ENCODE measurements around the gene WWOX.

The WWOX gene

DNA sequence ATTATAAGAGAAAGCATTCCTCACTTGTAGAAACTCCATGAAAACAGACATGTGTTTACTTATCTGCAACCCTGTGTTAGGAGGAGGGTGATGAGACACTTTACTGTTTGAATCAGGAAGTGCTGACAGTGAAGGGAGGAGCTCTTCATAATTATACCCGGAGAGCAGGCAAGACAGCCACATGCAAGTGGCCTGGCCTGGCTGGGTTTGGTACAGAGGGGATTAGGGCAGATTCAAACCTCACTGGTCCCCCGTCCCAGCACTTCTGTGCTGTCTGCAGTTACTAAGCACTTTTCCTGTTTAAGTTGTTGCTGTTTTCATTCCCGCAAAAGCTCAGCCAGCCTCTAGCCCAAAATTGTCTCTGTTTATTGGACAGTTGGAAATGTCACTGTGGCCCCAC lies 78.5 kb downstream of the WWOX start:
- ATAC-seq (ENCODE audit: low read depth) (no peak), DNase-seq (ENCODE audit: low spot score in 2 of 2) (no peak)
- no peaks in the 10 kb centered on the region for H3K9me3 Mint-ChIP-seq
- no peaks in the 10 kb centered on the region for H3K4me1 Mint-ChIP-seq
- H3K27ac Mint-ChIP-seq: no peak overlapping the region
- H3K36me3 Mint-ChIP-seq: peaks cover 14% of the 10 kb centered on the region
- no peaks in the 10 kb centered on the region for H3K27me3 Mint-ChIP-seq
- H3K4me3 Mint-ChIP-seq: no peak overlapping the region

DNA sequence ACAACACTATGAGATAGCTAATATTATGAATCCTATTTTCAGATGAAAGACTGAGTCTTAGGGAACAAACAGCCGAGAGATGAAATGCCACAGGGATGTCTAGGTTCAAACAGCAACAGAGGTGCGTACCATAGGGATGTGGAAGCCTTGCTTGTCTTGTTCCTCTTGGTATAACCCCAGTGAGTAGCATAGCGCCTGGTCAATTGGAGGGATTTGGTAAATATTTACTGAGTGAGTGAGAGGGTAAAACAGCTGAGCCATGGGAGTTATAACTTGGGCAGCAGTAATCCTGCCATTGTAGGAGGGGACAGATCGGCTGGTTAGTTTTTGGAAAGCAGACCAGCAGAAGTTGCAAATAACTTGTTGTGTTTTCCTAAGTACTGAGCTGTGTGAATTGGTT lies 80.2 kb downstream of the WWOX start:
- DNase-seq (ENCODE audit: low spot score in 2 of 2) (no peak), ATAC-seq (ENCODE audit: low read depth) (no peak)
- Mint-ChIP-seq H3K4me3 (no peak overlapping the region), H3K27ac (no peak overlapping the region), H3K9me3 (no peaks in the 10 kb centered on the region), H3K27me3 (no peaks in the 10 kb centered on the region), H3K36me3 (peaks cover 7% of the 10 kb centered on the region), H3K4me1 (no peaks in the 10 kb centered on the region)

DNA sequence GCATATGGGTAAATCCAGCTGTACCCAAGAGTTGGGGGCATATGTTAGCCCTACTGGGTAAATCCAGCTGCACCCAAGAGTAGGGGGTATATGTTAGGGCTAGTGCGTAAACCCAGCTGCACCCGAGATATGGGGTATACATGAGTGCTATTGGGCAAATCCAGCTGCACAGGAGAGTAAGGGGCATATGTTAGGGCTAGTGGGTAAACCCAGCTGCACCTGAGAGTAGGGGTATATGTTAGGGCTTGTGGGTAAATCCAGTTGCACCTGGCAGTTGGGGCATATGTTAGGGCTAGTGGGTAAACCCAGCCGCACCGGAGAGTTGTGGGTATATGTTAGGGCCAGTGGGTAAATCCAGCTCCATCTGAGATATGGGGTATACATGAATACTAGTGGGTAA lies 80.9 kb downstream of the WWOX start:
- Mint-ChIP-seq H3K36me3 (peaks cover 7% of the 10 kb centered on the region), H3K27ac (no peak overlapping the region), H3K9me3 (no peaks in the 10 kb centered on the region), H3K27me3 (no peaks in the 10 kb centered on the region), H3K4me3 (no peak overlapping the region), H3K4me1 (no peaks in the 10 kb centered on the region)
- DNase-seq (ENCODE audit: low spot score in 2 of 2) (no peak), ATAC-seq (ENCODE audit: low read depth) (no peak)

DNA sequence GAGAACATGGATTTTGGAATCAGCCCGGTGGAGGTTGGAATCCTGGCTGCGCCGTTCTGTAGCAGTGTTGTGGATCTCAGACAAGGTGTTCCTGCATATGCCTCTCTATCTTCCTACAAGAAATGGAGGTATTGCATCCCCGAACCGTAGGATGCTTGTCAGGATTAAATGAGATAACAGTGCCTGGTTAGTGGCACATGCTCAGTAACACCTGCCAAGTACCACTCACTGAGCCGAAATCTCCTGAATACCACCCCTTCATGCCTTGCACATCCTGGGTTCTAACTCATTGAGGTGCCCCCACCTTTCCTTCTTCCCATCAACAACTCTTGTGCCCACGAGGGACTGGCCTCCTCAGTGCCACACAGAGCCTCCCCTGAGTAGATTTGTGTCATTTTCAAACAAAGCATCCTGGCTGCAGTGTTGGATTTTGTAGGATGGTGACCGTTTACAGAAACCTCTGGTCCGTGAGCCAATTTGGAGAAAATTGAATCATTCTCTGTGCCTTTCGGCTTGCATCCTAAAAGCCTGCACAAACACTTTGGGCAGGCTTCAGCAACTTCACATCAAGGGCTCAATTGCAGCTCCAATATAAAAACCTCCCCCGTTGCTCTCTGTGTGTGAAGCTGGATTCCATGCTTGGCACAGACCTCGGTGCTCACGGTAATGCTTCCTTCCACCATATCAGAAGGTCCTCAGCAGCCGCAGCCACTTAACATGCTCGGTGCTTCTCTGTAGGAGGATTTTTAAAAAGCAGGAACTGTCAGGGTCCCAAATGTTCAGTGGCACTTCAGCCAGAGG lies 84.2 kb downstream of the WWOX start:
- ATAC-seq (ENCODE audit: low read depth): no peak
- Mint-ChIP-seq H3K27me3 (no peaks in the 10 kb centered on the region), H3K27ac (no peak overlapping the region), H3K9me3 (no peaks in the 10 kb centered on the region), H3K36me3 (peaks cover 4% of the 10 kb centered on the region), H3K4me3 (no peak overlapping the region), H3K4me1 (peaks cover 2% of the 10 kb centered on the region)
- DNase-seq (ENCODE audit: low spot score in 2 of 2): no peak

DNA sequence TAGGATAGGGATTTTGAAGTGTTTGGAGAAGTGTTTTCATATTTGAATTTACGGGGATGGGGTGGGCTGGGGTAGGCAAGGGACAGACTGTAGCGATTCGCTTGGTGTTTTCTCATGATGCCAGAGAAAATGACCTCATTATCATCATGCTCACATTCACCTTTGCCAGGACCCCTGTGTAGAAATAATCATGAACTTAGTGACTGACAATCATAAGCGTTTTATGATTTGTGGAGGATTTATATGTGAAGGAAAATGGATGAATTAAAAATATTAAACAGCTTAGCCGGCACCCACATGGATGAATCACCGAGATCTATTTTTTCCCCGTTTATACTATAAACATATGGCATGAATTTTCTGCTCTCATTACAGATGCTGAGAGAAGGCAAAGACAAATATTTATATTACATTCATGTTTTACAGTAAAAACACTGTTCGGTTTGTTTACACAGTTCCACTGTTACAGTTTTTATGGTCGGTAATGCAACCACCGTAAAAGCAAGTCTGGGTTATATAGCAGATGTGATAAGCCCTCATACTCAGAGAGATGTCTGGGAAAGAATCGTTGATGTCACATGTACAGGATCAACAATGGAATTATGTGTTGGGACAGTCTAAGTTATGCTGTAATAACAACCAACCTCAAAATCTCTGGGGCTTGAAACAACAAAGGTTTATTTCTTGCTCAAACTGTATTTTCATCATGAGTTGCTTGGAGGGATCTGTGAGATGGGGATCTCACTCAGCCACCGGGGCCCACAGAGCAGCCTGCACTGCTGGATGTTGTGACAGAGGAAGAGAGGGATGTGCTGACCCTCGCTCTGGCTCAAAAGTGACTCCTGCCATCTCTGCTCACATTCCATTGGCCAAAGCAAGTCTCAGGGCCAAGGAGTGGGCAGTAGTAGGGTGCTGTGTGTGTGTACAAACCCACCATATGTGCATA lies 85.1 kb downstream of the WWOX start:
- no peak overlapping the region for H3K27ac Mint-ChIP-seq
- H3K4me1 Mint-ChIP-seq: peaks cover 9% of the 10 kb centered on the region
- no peaks in the 10 kb centered on the region for H3K9me3 Mint-ChIP-seq
- H3K27me3 Mint-ChIP-seq: no peaks in the 10 kb centered on the region
- ATAC-seq (ENCODE audit: low read depth) (no peak), DNase-seq (ENCODE audit: low spot score in 2 of 2) (no peak)
- peaks cover 4% of the 10 kb centered on the region for H3K36me3 Mint-ChIP-seq
- no peak overlapping the region for H3K4me3 Mint-ChIP-seq

DNA sequence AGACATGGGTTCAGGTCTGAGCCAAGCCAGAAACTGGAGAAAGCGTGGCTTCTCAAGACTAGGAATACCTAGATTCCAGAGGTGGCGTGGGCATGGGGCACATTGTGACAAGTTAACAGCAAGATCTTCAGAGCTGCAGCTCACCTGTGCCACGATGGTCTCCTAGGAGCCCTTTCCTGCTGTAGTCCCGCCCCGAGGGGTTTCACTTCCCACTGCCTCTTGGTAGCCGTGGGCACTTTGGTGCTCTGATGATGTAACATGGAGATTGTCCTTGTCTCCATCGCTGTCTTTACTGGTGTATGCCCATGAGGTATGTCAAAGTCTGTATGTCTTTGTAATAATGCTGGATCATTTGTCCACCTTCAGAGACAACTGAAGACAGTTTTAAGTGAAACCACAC lies 89.7 kb downstream of the WWOX start:
- ATAC-seq (ENCODE audit: low read depth): peak; percentile 38
- H3K9me3 Mint-ChIP-seq: peaks cover 2% of the 10 kb centered on the region
- H3K4me1 Mint-ChIP-seq: peaks cover 14% of the 10 kb centered on the region
- H3K4me3 Mint-ChIP-seq: no peak overlapping the region
- no peaks in the 10 kb centered on the region for H3K27me3 Mint-ChIP-seq
- peaks cover 2% of the 10 kb centered on the region for H3K36me3 Mint-ChIP-seq
- no peak for DNase-seq (ENCODE audit: low spot score in 2 of 2)
- H3K27ac Mint-ChIP-seq: peak overlapping the region; percentile 3

DNA sequence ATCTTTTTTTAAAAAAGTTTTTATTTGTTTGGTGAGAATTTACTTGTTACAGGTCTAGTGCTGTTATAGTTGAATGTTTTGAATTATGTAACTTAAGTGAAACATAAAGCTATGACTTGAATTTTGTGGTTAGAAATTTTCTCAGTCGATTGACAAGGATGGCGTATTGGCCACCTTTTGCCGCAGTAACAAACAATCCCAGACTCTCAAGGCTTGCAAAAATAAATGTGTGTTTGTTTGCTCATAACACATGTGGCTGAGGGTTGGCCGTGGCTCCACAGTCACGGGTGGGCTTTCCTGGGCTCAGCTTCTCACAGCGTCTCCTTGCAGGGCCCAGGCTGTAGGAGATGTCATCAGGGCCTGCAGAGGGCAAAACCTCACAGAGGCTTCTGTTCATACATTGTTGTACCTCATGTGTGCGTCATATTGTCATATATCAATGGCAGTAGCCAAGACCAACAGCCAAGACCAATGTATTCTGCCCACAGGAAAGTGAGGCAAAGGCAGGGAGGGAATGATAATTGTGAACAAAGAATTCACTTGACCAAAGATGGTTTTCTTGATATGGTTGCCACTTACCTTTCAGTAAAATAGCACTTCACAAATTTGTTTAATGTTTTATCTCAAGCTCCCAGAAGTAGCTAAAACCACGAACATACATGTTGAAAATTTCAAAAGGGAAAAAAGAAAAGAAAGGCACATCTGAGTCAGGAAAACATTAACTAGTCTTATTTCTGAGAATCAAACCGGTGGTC lies 93.5 kb downstream of the WWOX start:
- Mint-ChIP-seq H3K4me3 (no peak overlapping the region), H3K27ac (no peak overlapping the region), H3K27me3 (no peaks in the 10 kb centered on the region), H3K4me1 (peaks cover 18% of the 10 kb centered on the region), H3K9me3 (peaks cover 2% of the 10 kb centered on the region), H3K36me3 (peaks cover 4% of the 10 kb centered on the region)
- DNase-seq (ENCODE audit: low spot score in 2 of 2): no peak
- ATAC-seq (ENCODE audit: low read depth): no peak

DNA sequence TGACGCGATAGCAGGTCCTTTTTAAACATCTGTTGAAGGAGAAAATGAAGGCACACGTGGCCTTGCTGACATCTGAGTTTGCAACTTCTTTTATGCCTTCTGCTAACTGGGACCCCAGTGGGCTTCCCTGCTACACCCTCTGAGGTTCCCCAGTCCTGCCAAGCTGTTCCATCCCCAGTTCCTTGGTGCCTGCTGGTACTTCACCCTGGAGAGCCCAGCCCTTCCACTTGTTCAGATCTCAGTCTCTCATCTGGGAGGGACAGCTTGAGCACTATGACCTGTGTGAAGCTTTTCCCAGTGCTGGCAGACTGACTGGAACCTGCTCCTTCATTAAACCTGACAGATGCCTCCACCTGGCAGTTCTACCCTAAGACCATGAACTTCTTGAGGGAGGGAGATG lies 95.5 kb downstream of the WWOX start:
- H3K36me3 Mint-ChIP-seq: peaks cover 6% of the 10 kb centered on the region
- peaks cover 2% of the 10 kb centered on the region for H3K9me3 Mint-ChIP-seq
- ATAC-seq (ENCODE audit: low read depth) (no peak), DNase-seq (ENCODE audit: low spot score in 2 of 2) (no peak)
- H3K27me3 Mint-ChIP-seq: no peaks in the 10 kb centered on the region
- no peak overlapping the region for H3K4me3 Mint-ChIP-seq
- no peak overlapping the region for H3K27ac Mint-ChIP-seq
- H3K4me1 Mint-ChIP-seq: peaks cover 5% of the 10 kb centered on the region

DNA sequence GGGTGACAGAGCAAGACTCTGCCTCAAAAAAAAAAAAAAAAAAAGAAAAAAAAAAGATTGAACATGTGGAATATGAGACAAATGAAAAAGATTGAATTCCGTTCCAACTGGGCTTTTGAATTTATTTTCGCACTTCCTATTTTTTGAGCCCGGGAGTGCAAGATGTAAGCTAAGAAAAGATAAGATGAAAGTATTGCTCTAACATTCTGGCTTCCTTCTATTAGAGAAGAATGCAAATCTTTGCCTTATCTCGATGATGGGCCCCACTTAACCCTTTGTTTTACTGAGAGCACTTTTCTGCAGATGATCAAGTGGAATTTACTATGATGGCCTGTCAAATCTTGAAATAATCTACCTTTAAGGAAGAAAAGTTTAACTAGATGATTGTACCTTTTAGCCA lies 96.3 kb downstream of the WWOX start:
- ATAC-seq (ENCODE audit: low read depth) (no peak), DNase-seq (ENCODE audit: low spot score in 2 of 2) (no peak)
- Mint-ChIP-seq H3K27me3 (no peaks in the 10 kb centered on the region), H3K27ac (no peak overlapping the region), H3K4me1 (peaks cover 4% of the 10 kb centered on the region), H3K9me3 (peaks cover 2% of the 10 kb centered on the region), H3K4me3 (no peak overlapping the region), H3K36me3 (peaks cover 4% of the 10 kb centered on the region)

DNA sequence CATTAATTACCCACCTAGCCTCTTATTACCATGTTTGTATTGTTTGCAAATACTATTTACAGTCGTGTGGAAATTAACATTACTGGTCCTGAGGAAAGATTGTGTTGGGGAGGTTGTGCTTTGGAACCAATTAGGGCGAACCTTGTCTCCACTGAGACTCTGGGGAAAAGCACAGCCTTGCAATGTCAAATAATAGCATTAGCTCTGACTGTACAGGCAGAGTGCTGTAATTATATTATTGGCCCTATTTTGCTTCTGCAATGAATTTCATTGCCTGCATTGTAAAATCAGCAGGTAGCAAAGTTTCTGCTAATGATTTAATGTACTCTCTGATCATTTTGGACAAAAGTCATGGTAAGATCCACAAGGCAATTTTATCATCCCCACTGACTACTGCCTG lies 97.0 kb downstream of the WWOX start:
- ATAC-seq (ENCODE audit: low read depth) (no peak), DNase-seq (ENCODE audit: low spot score in 2 of 2) (no peak)
- Mint-ChIP-seq H3K4me3 (no peak overlapping the region), H3K27ac (no peak overlapping the region), H3K4me1 (peaks cover 4% of the 10 kb centered on the region), H3K9me3 (peaks cover 2% of the 10 kb centered on the region), H3K27me3 (no peaks in the 10 kb centered on the region), H3K36me3 (peaks cover 4% of the 10 kb centered on the region)

DNA sequence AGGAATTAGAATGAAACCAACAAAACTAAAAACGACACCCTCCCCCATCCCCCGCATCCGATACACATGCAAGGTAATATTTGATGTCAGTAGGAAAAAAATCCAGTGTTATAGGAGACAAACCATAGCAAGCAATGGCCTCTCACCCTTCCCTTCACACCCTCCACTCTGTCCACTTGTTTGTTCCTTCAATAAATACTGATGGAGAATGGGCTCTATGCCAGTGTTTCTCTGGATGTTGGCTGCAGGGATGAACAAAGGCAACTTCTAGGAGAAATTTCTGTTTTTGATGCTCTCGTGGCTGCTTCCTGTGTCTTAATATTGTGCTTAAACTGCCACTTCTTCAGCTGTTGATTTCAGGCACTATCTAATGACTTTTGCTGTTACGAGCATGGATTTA lies 98.8 kb downstream of the WWOX start:
- no peak overlapping the region for H3K27ac Mint-ChIP-seq
- DNase-seq (ENCODE audit: low spot score in 2 of 2): no peak
- H3K27me3 Mint-ChIP-seq: no peaks in the 10 kb centered on the region
- no peaks in the 10 kb centered on the region for H3K9me3 Mint-ChIP-seq
- ATAC-seq (ENCODE audit: low read depth): no peak
- H3K4me3 Mint-ChIP-seq: no peak overlapping the region
- peaks cover 4% of the 10 kb centered on the region for H3K4me1 Mint-ChIP-seq
- peaks cover 4% of the 10 kb centered on the region for H3K36me3 Mint-ChIP-seq

DNA sequence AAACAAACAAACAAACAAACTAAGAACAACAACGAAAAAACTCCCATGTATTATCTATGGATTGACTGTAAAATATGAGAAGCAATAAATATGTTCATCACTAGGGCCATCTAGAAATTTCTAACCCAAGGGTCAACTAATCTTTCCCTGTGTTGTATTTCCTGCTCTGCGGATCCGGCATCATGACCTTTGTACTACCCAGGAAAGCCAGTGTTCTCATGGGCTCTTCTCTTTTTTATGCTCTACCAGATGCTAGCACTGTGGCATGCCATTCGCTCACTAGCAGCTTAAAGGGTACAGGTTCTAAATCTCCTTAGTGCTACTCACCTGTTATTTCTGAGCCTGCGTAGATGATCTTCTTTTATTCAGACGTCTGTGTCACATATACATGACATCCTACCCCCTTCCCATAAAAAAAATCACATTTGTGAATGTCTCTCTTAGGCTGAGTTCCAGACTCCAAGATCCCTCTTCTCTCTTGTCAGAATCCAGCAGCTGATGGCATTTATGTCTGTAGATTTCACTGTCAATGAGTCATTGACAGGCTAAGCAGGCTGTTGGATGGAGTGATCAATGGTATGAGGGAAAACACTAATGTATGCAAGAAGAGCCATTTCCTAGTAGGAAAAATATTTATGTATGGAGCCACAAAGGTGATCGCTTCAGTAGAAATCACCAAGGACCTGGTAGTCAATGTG lies 100.0 kb downstream of the WWOX start:
- no peak for DNase-seq (ENCODE audit: low spot score in 2 of 2)
- ATAC-seq (ENCODE audit: low read depth): no peak
- Mint-ChIP-seq H3K4me1 (peaks cover 4% of the 10 kb centered on the region), H3K27ac (no peak overlapping the region), H3K36me3 (peaks cover 6% of the 10 kb centered on the region), H3K27me3 (no peaks in the 10 kb centered on the region), H3K4me3 (no peak overlapping the region), H3K9me3 (no peaks in the 10 kb centered on the region)

DNA sequence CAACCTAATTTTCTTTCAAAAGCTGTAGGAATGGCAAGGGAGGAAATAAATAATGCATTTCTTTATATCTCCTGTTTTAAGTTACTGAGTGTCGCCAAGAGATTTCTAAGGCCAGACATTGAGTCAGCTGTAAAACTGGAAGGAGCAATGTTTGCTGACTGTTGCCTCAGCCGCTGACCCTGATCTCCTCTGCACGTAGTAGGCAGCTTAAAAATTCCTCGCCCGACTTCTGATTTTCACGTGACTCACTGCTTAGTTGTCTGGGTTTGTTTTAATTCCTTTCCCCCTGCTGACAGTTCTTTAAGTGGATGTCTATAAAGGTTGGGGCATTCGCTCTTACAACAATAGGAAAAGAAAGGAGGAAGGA lies 100.6 kb downstream of the WWOX start:
- H3K27ac Mint-ChIP-seq: no peak overlapping the region
- no peaks in the 10 kb centered on the region for H3K9me3 Mint-ChIP-seq
- peaks cover 3% of the 10 kb centered on the region for H3K4me1 Mint-ChIP-seq
- H3K27me3 Mint-ChIP-seq: no peaks in the 10 kb centered on the region
- no peak for DNase-seq (ENCODE audit: low spot score in 2 of 2)
- no peak for ATAC-seq (ENCODE audit: low read depth)
- H3K36me3 Mint-ChIP-seq: peaks cover 5% of the 10 kb centered on the region
- H3K4me3 Mint-ChIP-seq: no peak overlapping the region
